ENCODE data around the gene XRCC1.

GRCh38 chr19:43605875-43606568 lies 30.7 kb upstream of the XRCC1 start:
- TF ChIP-seq, protein P1, sequence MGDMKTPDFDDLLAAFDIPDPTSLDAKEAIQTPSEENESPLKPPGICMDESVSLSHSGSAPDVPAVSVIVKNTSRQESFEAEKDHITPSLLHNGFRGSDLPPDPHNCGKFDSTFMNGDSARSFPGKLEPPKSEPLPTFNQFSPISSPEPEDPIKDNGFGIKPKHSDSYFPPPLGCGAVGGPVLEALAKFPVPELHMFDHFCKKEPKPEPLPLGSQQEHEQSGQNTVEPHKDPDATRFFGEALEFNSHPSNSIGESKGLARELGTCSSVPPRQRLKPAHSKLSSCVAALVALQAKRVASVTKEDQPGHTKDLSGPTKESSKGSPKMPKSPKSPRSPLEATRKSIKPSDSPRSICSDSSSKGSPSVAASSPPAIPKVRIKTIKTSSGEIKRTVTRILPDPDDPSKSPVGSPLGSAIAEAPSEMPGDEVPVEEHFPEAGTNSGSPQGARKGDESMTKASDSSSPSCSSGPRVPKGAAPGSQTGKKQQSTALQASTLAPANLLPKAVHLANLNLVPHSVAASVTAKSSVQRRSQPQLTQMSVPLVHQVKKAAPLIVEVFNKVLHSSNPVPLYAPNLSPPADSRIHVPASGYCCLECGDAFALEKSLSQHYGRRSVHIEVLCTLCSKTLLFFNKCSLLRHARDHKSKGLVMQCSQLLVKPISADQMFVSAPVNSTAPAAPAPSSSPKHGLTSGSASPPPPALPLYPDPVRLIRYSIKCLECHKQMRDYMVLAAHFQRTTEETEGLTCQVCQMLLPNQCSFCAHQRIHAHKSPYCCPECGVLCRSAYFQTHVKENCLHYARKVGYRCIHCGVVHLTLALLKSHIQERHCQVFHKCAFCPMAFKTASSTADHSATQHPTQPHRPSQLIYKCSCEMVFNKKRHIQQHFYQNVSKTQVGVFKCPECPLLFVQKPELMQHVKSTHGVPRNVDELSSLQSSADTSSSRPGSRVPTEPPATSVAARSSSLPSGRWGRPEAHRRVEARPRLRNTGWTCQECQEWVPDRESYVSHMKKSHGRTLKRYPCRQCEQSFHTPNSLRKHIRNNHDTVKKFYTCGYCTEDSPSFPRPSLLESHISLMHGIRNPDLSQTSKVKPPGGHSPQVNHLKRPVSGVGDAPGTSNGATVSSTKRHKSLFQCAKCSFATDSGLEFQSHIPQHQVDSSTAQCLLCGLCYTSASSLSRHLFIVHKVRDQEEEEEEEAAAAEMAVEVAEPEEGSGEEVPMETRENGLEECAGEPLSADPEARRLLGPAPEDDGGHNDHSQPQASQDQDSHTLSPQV (IDR thresholded peaks at IDR 0.05), result no peak
- TF ChIP-seq RAD21 (IDR thresholded peaks at IDR 0.05; ENCODE audit: insufficient read depth, low read depth, low read length), result no peak
- TF ChIP-seq ELK1 (IDR thresholded peaks at IDR 0.05; ENCODE audit: low read depth, low read length), result no peak
- TF ChIP-seq TAF1 (IDR thresholded peaks at IDR 0.05; ENCODE audit: borderline replicate concordance, low read depth, low read length), result no peak
- no peak for TF ChIP-seq TARDBP (IDR thresholded peaks at IDR 0.05; ENCODE audit: borderline replicate concordance)
- no peak for TF ChIP-seq POLR2A (IDR thresholded peaks at IDR 0.05; ENCODE audit: low read depth, low read length)
- no peak for TF ChIP-seq HDAC6 (IDR thresholded peaks at IDR 0.05; ENCODE audit: unreplicated experiment)
- no peak for TF ChIP-seq EZH2 (IDR thresholded peaks at IDR 0.05; ENCODE audit: borderline replicate concordance, control insufficient read depth, low read depth, low read length)

Data from GM12878 (cell line).